WTC11 (cell line): ENCODE measurements around the gene COL18A1.

Source experiments
- CREB1 ChIP-seq: sonication (generic); formaldehyde crosslinking; IDR thresholded peaks from 2 replicates; pipeline ENCODE4 v1.8.0; 2023; ENCODE audit warnings: mild to moderate bottlenecking, missing genetic modification reagents
- ESRRA ChIP-seq: sonication (generic); formaldehyde crosslinking; IDR thresholded peaks from 2 replicates; pipeline ENCODE4 v1.8.1; 2022; ENCODE audit warnings: mild to moderate bottlenecking, missing genetic modification reagents, borderline replicate concordance
- KAT7 ChIP-seq: sonication (generic); formaldehyde crosslinking; IDR thresholded peaks from 2 replicates; pipeline ENCODE4 v1.8.1; 2023; ENCODE audit warnings: missing genetic modification reagents, mild to moderate bottlenecking, borderline replicate concordance
- NFYB ChIP-seq: sonication (generic); formaldehyde crosslinking; conservative IDR thresholded peaks from 2 replicates; pipeline ENCODE4 v1.8.0; 2022; ENCODE audit warnings: low read depth, missing genetic modification reagents
- NR2C2 ChIP-seq: sonication (generic); formaldehyde crosslinking; IDR thresholded peaks from 2 replicates; pipeline ENCODE4 v1.8.0; 2022; ENCODE audit warnings: mild to moderate bottlenecking, missing genetic modification reagents
- SMAD3 ChIP-seq: sonication (generic); formaldehyde crosslinking; IDR thresholded peaks from 2 replicates; pipeline ENCODE4 v1.8.0; 2022; ENCODE audit warnings: missing genetic modification reagents, mild to moderate bottlenecking, borderline replicate concordance
- ZNF232 ChIP-seq: sonication (generic); formaldehyde crosslinking; IDR thresholded peaks from 2 replicates; pipeline ENCODE4 v1.8.0; 2022; ENCODE audit warnings: mild to moderate bottlenecking, missing genetic modification reagents
- ZNF317 ChIP-seq: sonication (generic); formaldehyde crosslinking; IDR thresholded peaks from 2 replicates; pipeline ENCODE4 v1.8.1; 2023; ENCODE audit warnings: low read depth, mild to moderate bottlenecking, moderate library complexity, missing genetic modification reagents, borderline replicate concordance
- TF ChIP-seq, protein P1 (sequence below): fragments of 250-450 bp; sonication (Bioruptor Pico); IDR thresholded peaks from 2 replicates; pipeline ENCODE4 v1.9.0; 2021; ENCODE audit warnings: moderate library complexity, mild to moderate bottlenecking, inconsistent platforms, borderline replicate concordance
- TF ChIP-seq, protein P2 (sequence below): fragments of 200-600 bp; IDR thresholded peaks from 2 replicates; pipeline ENCODE4 v1.8.0; 2022; ENCODE audit warnings: antibody characterized with exemption
- TF ChIP-seq, protein P3 (sequence below): sonication (generic); formaldehyde crosslinking; IDR thresholded peaks from 2 replicates; pipeline ENCODE4 v1.8.0; 2022; ENCODE audit warnings: mild to moderate bottlenecking, missing genetic modification reagents
- TF ChIP-seq, protein P4 (sequence below): sonication (generic); formaldehyde crosslinking; IDR thresholded peaks from 2 replicates; pipeline ENCODE4 v1.8.0; 2022; ENCODE audit warnings: mild to moderate bottlenecking, missing genetic modification reagents

DNA sequence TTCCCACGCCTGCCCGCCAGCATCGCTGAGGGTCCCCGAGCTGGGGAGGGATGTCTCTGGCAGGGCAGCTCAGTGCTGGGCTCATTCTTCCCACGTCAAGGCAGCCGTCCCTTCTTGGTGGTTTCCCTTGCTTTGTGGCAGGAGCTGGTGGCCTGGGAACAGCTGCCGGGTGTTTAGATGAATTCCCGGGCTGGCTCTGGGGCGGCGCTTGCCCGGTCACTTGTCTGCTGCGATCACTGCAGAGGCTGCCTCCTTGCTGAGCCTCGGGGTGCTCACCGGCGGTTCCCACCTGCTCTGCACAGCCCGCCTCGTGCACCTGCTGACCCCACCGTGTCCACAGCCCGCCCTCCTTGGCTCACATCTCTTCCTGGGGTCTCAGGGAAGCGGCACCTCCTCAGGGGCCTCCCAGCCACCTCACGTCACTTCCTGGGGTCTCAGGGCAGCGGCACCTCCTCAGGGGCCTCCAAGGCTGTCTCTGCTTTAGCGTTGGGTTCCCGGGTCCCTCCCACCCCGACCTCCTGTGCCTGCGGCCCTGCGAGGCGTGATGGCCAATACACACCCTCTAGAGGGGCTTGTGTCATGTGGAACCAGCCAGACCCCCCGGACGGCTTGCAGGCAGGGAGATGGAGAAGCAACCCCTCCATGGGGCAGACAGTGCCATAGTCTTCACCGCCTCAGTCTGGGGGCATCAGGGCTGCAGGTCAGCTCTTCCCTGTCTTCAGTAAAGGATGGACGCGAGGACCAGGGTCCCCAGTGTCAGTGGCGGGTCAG, 13.5 kb downstream of the COL18A1 start:
- TF ChIP-seq ESRRA (CRISPR knock-in tag) (no peak), NFYB (CRISPR knock-in tag) (no peak), ZNF317 (no peak), NR2C2 (CRISPR knock-in tag) (no peak), KAT7 (CRISPR knock-in tag) (no peak), SMAD3 (CRISPR knock-in tag) (no peak), ZNF232 (CRISPR knock-in tag) (no peak), CREB1 (CRISPR knock-in tag) (no peak)
- TF ChIP-seq, protein P1, sequence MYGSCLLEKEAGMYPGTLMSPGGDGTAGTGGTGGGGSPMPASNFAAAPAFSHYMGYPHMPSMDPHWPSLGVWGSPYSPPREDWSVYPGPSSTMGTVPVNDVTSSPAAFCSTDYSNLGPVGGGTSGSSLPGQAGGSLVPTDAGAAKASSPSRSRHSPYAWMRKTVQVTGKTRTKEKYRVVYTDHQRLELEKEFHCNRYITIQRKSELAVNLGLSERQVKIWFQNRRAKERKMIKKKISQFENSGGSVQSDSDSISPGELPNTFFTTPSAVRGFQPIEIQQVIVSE (CRISPR knock-in tag), result no peak
- TF ChIP-seq, protein P2, sequence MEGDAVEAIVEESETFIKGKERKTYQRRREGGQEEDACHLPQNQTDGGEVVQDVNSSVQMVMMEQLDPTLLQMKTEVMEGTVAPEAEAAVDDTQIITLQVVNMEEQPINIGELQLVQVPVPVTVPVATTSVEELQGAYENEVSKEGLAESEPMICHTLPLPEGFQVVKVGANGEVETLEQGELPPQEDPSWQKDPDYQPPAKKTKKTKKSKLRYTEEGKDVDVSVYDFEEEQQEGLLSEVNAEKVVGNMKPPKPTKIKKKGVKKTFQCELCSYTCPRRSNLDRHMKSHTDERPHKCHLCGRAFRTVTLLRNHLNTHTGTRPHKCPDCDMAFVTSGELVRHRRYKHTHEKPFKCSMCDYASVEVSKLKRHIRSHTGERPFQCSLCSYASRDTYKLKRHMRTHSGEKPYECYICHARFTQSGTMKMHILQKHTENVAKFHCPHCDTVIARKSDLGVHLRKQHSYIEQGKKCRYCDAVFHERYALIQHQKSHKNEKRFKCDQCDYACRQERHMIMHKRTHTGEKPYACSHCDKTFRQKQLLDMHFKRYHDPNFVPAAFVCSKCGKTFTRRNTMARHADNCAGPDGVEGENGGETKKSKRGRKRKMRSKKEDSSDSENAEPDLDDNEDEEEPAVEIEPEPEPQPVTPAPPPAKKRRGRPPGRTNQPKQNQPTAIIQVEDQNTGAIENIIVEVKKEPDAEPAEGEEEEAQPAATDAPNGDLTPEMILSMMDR, result no peak
- TF ChIP-seq, protein P3, sequence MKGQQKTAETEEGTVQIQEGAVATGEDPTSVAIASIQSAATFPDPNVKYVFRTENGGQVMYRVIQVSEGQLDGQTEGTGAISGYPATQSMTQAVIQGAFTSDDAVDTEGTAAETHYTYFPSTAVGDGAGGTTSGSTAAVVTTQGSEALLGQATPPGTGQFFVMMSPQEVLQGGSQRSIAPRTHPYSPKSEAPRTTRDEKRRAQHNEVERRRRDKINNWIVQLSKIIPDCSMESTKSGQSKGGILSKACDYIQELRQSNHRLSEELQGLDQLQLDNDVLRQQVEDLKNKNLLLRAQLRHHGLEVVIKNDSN (CRISPR knock-in tag), result no peak
- TF ChIP-seq, protein P4, sequence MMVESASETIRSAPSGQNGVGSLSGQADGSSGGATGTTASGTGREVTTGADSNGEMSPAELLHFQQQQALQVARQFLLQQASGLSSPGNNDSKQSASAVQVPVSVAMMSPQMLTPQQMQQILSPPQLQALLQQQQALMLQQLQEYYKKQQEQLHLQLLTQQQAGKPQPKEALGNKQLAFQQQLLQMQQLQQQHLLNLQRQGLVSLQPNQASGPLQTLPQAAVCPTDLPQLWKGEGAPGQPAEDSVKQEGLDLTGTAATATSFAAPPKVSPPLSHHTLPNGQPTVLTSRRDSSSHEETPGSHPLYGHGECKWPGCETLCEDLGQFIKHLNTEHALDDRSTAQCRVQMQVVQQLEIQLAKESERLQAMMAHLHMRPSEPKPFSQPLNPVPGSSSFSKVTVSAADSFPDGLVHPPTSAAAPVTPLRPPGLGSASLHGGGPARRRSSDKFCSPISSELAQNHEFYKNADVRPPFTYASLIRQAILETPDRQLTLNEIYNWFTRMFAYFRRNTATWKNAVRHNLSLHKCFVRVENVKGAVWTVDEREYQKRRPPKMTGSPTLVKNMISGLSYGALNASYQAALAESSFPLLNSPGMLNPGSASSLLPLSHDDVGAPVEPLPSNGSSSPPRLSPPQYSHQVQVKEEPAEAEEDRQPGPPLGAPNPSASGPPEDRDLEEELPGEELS, result no peak
